Left renal cortex interstitium (tissue), 4 donors: Measurements from ENCODE around the gene MAP3K10. TPM values are rescaled to one million over a fixed set of nuclear protein-coding genes. Genes with fewer than 3 reads are reported as not detected.

Experiments used
- polyA plus RNA-seq, 4 donors: library from polyadenylated mRNA; unstranded; fragments of 120-200 nt; gene quantifications; one replicate each; pipeline ENCODE4 v1.2.1, GENCODE V29; 2013; ENCODE audit not compliant: insufficient read length in 4 of 4

Gene MAP3K10
- polyA plus RNA-seq, 4 donors, result 10.8 to 19.3 (median 17.4) TPM

Other genes starting within 250 kb of the MAP3K10 start
- gene PSMC4, start 220.3 kb upstream of the MAP3K10 start, polyA plus RNA-seq, result 100 to 1,000 TPM in 2 of 4 donors, 10 to 100 TPM in 2; 81.2 to 103 (median 99.1) TPM
- 10 to 100 TPM in 1 of 4 donors, 1 to 10 TPM in 3; 5.4 to 12.0 (median 7.6) TPM for gene ZNF546, start 194.4 kb upstream of the MAP3K10 start, polyA plus RNA-seq
- gene ZNF780B, start 135.2 kb upstream of the MAP3K10 start, polyA plus RNA-seq, result 10 to 100 TPM; 18.1 to 45.5 (median 29.5) TPM
- 10 to 100 TPM; 17.4 to 19.8 (median 18.6) TPM for gene ZNF780A, start 100.5 kb upstream of the MAP3K10 start, polyA plus RNA-seq
- gene TTC9B, start 27.0 kb downstream of the MAP3K10 start, polyA plus RNA-seq, result under 1 TPM in 3 of 4 donors, not detected in 1; 0.07 to 0.47 (median 0.14) TPM
- 1 to 10 TPM; 1.0 to 2.6 (median 1.9) TPM for gene CCNP, start 35.3 kb downstream of the MAP3K10 start, polyA plus RNA-seq
- 100 to 1,000 TPM; 131 to 226 (median 200) TPM for gene AKT2, start 93.9 kb downstream of the MAP3K10 start, polyA plus RNA-seq
- gene C19orf47, start 157.0 kb downstream of the MAP3K10 start, polyA plus RNA-seq, result 10 to 100 TPM in 3 of 4 donors, 1 to 10 TPM in 1; 9.7 to 16.8 (median 14.1) TPM
- gene PLD3, start 157.3 kb downstream of the MAP3K10 start, polyA plus RNA-seq, result 100 to 1,000 TPM; 215 to 340 (median 265) TPM
- under 1 TPM; 0.06 to 0.18 (median 0.14) TPM for gene HIPK4, start 198.8 kb downstream of the MAP3K10 start, polyA plus RNA-seq
- 10 to 100 TPM; 10.4 to 15.5 (median 13.0) TPM for gene PRX, start 222.0 kb downstream of the MAP3K10 start, polyA plus RNA-seq
- 10 to 100 TPM in 1 of 4 donors, 1 to 10 TPM in 3; 6.9 to 12.7 (median 8.3) TPM for gene SERTAD1, start 234.6 kb downstream of the MAP3K10 start, polyA plus RNA-seq